MCF 10A (cell line): ENCODE measurements around the gene VASP. TPM values are rescaled to one million over a fixed set of nuclear protein-coding genes. Genes with fewer than 3 reads are reported as not detected.

ENCODE experiments used
- BruUV-seq: library from RNA; stranded (reverse); fragments of 400-500 nt; replicated peaks from 2 replicates; lab custom pipeline; 2021; lab: Mats Ljungman, UMichigan
- CTCF ChIA-PET: fragments of 300-600 bp; sonication (Branson Sonifier 250); formaldehyde crosslinking; extraction: SDS; loops from one replicate; lab custom pipeline; 2021; ENCODE audit warnings: antibody characterized with exemption, inconsistent platforms; lab: Yijun Ruan, JAX
- POLR2A ChIA-PET: fragments of 300-600, 350-650 bp; sonication (Branson Sonifier 250); formaldehyde crosslinking; extraction: SDS; loops from one replicate; lab custom pipeline; 2020; ENCODE audit warnings: antibody characterized with exemption, inconsistent platforms; lab: Yijun Ruan, JAX
- DNase-seq: peaks from one replicate; pipeline ENCODE4 v3.0.0-alpha.2; 2018; ENCODE audit not compliant: unreplicated experiment
- H3K27ac Mint-ChIP-seq: one replicate; pipeline ENCODE4 v1.8.0; 2022; ENCODE audit warnings: mild to moderate bottlenecking, low read depth, mixed read lengths; ENCODE audit not compliant: unreplicated experiment
- H3K27me3 Mint-ChIP-seq: one replicate; pipeline ENCODE4 v1.8.0; 2022; ENCODE audit warnings: mixed read lengths; ENCODE audit not compliant: insufficient read depth, unreplicated experiment
- H3K36me3 Mint-ChIP-seq: one replicate; pipeline ENCODE4 v1.8.0; 2022; ENCODE audit warnings: mild to moderate bottlenecking, moderate library complexity, mixed read lengths; ENCODE audit not compliant: insufficient read depth, unreplicated experiment
- H3K4me1 Mint-ChIP-seq: one replicate; pipeline ENCODE4 v1.8.0; 2022; ENCODE audit warnings: mixed read lengths; ENCODE audit not compliant: insufficient read depth, unreplicated experiment
- H3K4me3 Mint-ChIP-seq: one replicate; pipeline ENCODE4 v1.8.0; 2022; ENCODE audit warnings: mild to moderate bottlenecking, moderate library complexity, mixed read lengths; ENCODE audit not compliant: unreplicated experiment
- H3K9me3 Mint-ChIP-seq: one replicate; pipeline ENCODE4 v1.8.0; 2022; ENCODE audit warnings: mixed read lengths; ENCODE audit not compliant: unreplicated experiment
- intact Hi-C: fragments of 100-400 bp; cut with micrococcal nuclease; formaldehyde crosslinking; loops from 2 replicates; pipeline ENCODE4 v1.14.1; 2022
- total RNA-seq: library from RNA; stranded (reverse); gene quantifications from 2 replicates; pipeline ENCODE4 v1.2.3, GENCODE V29; 2022
- TF ChIP-seq, protein P1 (sequence below): fragments of 200-600 bp; IDR thresholded peaks from one replicate; pipeline ENCODE4 v1.8.0; 2022; ENCODE audit warnings: antibody characterized with exemption, mild to moderate bottlenecking; ENCODE audit not compliant: unreplicated experiment

The VASP gene
- total RNA-seq, 1 experiment from 2014 or later: 178 TPM

DNA sequence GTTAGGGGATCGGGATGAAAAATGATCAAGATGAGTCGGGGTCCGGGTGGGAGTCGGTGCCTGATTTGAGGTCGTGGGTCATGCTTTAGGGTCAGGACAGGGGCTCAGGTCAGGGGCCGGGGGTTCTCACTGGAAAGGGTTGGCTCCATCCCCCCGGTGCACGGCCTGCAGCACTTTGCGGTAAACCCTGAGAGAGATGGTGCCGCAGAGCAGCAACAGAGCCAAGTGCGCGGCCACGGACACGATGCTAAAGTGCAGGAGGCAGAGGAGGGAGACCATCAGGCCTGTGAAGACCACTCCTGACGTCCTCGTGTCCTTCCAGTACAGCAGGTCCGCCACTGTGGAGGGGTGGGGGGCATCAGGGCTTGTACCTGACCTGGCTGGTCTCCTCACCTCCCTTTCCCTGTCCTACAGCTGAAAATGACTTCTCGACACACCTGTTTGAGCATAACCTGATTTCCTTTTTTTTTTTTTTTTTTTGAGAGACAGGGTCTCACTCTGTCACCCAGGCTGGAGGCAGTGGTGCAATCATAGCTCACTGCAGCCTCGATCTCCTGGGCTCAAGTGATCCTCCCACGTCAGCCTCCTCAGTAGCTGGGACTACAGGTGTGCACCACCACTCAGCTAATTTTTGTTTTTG lies 17.9 kb upstream of the VASP start:
- CTCF ChIA-PET: interaction anchor here (0.7 to 1.0 kb wide), 2 partner anchors 61 to 153 kb away, joined by 3 to 4 read pairs; no protein-coding TSS in a partner anchor
- no peaks in the 10 kb centered on the region for H3K27me3 Mint-ChIP-seq
- BruUV-seq: no TSS peak
- H3K9me3 Mint-ChIP-seq: no peaks in the 10 kb centered on the region
- POLR2A ChIA-PET: no interaction called here
- H3K36me3 Mint-ChIP-seq: no peaks in the 10 kb centered on the region
- DNase-seq: no peak
- H3K4me1 Mint-ChIP-seq: peaks cover 2% of the 10 kb centered on the region
- TF ChIP-seq, protein P1, sequence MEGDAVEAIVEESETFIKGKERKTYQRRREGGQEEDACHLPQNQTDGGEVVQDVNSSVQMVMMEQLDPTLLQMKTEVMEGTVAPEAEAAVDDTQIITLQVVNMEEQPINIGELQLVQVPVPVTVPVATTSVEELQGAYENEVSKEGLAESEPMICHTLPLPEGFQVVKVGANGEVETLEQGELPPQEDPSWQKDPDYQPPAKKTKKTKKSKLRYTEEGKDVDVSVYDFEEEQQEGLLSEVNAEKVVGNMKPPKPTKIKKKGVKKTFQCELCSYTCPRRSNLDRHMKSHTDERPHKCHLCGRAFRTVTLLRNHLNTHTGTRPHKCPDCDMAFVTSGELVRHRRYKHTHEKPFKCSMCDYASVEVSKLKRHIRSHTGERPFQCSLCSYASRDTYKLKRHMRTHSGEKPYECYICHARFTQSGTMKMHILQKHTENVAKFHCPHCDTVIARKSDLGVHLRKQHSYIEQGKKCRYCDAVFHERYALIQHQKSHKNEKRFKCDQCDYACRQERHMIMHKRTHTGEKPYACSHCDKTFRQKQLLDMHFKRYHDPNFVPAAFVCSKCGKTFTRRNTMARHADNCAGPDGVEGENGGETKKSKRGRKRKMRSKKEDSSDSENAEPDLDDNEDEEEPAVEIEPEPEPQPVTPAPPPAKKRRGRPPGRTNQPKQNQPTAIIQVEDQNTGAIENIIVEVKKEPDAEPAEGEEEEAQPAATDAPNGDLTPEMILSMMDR: no peak
- H3K4me3 Mint-ChIP-seq: no peak overlapping the region
- intact Hi-C loops: no loop called here
- H3K27ac Mint-ChIP-seq: no peak overlapping the region

DNA sequence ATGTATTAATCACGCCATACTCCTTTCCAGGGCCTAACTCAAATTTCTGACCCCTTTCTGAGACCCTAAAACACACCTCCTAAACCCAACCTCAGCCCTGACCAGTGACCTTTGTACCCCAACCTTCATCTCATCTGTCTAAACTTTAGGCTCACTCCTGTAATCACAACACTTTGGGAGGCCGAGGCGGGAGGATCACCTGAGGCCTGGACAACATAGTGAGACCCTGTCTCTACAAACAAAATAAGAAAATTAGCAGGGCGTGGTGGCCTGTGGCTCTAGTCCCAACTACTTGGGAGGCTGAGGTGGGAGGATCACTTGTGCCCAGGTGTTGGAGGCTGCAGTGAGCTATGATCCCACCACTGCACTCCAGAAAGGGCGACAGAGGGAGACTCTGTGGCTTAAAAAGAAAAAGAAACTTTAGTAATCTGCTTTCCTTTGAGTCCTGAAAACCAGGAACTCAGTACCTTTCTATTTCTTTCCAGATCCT lies 15.1 kb upstream of the VASP start:
- TF ChIP-seq, protein P1: no peak
- POLR2A ChIA-PET: interaction anchor here (1.3 kb wide), 1 partner anchor 23 kb away, joined by 3 read pairs; no protein-coding TSS in a partner anchor
- Mint-ChIP-seq H3K36me3 (no peaks in the 10 kb centered on the region), H3K9me3 (no peaks in the 10 kb centered on the region), H3K4me3 (no peak overlapping the region), H3K27me3 (no peaks in the 10 kb centered on the region), H3K27ac (no peak overlapping the region), H3K4me1 (peaks cover 5% of the 10 kb centered on the region)
- no peak for DNase-seq
- no TSS peak for BruUV-seq
- intact Hi-C loops: no loop called here
- CTCF ChIA-PET: interaction anchor here (0.7 to 1.2 kb wide), 3 partner anchors 77 to 150 kb away, joined by 3 read pairs; no protein-coding TSS in a partner anchor

DNA sequence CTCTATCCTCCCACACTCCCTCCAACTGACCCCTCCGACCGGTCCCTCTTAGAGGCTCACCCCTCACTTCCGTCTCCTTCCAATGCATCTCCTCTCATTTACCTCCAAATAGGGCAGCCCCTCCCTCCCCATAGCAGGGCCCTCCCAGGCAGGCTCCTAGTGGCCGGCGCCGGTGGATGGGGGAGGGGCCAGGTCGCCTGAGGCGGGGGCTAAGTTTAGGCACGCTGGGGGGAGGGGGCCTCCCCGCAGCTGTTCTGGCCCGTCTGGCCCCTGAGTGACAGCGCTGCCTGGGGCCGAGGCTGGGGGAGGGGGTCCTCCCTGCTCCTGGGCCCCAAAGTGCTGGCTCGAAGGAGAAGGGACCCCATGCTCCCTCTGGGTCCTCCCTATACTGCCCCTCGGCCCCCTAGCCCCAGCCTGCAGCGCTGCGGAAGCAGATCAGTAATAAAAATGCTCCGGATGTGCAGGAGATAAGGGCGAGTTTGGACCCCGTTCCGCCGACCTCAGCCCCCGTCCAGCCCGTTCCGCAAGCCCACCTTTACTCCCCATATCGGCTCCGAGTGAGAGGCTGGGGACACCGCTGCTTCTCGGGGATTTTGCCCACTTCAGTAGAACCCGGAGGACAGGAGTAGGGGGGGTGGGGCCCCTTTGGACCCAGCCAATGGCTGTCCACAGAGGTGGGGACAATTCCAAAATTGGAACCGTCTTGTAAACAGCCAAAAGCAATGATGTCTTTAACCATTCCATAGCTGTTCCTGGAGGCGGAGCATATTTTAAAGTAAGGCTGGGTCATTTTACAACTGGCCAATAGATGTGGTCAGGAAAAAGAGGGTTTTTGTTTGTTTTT lies 14.4 kb upstream of the VASP start:
- Mint-ChIP-seq H3K4me1 (peaks cover 8% of the 10 kb centered on the region), H3K9me3 (no peaks in the 10 kb centered on the region), H3K27me3 (no peaks in the 10 kb centered on the region), H3K27ac (peak overlapping the region; percentile 66), H3K36me3 (no peaks in the 10 kb centered on the region), H3K4me3 (peak overlapping the region; percentile 63)
- intact Hi-C loops: loop anchor here (1.0 kb wide), 3 partner anchors 65 to 150 kb away; no protein-coding TSS in a partner anchor
- POLR2A ChIA-PET: interaction anchor here (0.6 to 1.3 kb wide), 3 partner anchors 24 to 149 kb away, joined by 3 read pairs; no protein-coding TSS in a partner anchor
- TF ChIP-seq, protein P1: no peak
- CTCF ChIA-PET: interaction anchor here (0.6 to 3.7 kb wide), 6 partner anchors 7 to 149 kb away, joined by 3 to 31 read pairs (median 3); no protein-coding TSS in a partner anchor
- peak; percentile 26 for DNase-seq
- no TSS peak for BruUV-seq
